ENCODE results near the gene HIPK3.
A peak's percentile ranks its signal among the peaks of the same experiment; 100 is the strongest.

Gene HIPK3

DNA sequence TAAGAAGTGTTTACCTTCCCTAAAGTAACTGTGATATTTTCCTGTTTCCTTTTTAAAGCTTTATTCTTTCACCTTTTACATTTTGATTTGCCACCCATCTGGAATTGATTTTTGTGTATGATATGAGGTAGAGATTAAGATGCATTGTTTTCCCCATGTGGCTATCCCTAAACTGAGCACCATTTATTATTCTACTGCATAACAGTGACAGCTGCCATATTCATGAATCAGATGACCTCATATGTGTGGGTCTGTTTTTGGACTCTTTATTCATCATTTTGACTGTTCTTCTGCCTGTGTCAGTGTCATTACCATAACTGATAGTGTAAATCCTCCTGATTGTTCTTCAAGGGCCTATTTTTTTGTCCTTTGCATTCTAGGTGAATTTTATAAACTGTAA lies 50.8 kb downstream of the HIPK3 start:
- peak; percentile 59 for DNase-seq

DNA sequence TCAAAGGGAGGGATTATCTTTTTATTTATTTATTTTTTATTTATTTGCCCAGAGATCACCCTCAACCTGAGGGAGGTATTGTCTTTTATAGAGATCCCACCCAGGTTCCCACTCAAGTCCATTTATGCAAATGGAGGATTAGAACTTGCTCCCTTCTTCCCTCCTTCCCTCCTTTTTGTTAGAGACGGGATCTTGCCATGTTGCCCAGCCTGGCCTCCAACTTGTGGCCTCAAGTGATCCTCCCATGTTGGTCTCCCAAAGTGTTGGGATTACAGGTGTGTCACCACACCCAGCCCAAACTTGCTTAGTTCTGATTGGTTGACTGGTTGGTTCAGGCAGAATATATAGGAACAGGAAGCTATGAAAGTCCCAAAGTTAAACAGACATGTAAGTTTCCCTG lies 51.9 kb downstream of the HIPK3 start:
- DNase-seq = no peak

- DNase-seq = no peak
Observed at GRCh38 chr11:33310720-33311500, 53.7 kb downstream of the HIPK3 start.

- no peak for DNase-seq
Observed at GRCh38 chr11:33311680-33312079, 54.5 kb downstream of the HIPK3 start.

GRCh38 chr11:33315822-33316221 lies 58.6 kb downstream of the HIPK3 start:
- no peak for DNase-seq

DNA sequence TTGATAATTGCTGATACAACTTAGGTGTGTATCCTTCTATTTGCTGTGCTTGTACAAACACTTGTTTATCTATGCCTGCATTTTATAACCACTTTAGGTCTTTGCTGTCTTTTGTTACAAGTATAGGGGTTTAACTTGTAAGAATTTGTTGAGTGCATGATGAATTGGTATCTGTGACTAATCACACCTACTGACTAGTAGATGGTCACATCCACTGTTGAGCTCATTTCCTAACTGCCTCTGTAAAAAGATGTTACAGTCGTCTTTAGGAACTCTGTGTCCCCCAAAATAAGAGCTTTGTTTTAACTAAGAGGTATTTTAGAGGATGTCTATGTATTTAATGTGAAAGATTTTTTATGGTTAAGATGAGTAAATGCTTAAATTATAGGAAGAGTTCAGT lies 60.5 kb downstream of the HIPK3 start:
- no peak for DNase-seq

- DNase-seq = peak; percentile 48
Observed at GRCh38 chr11:33320016-33320813, 63.0 kb downstream of the HIPK3 start.

- DNase-seq = no peak
Observed at GRCh38 chr11:33320814-33321330, 63.7 kb downstream of the HIPK3 start.

DNA sequence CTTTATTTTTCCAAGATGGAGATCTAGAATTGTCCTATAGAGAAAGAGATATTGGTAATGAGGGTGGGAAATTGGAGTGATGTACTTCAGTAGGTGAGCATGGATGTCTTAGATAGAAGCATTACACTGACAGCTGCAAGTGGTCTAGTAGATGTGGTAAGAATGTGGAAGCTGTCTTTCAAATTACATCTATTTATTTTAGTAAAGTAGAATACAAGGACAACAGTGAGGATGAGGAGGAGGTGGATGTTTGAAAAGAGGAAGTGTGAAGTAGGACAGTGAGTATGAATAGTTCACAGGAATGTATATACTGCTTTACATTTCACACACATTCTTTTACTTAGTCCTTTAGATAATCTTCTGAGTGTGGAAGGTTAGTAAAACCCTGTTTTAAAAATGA lies 64.2 kb downstream of the HIPK3 start:
- DNase-seq = no peak

GRCh38 chr11:33323421-33323820 lies 66.2 kb downstream of the HIPK3 start:
- no peak for DNase-seq

DNA sequence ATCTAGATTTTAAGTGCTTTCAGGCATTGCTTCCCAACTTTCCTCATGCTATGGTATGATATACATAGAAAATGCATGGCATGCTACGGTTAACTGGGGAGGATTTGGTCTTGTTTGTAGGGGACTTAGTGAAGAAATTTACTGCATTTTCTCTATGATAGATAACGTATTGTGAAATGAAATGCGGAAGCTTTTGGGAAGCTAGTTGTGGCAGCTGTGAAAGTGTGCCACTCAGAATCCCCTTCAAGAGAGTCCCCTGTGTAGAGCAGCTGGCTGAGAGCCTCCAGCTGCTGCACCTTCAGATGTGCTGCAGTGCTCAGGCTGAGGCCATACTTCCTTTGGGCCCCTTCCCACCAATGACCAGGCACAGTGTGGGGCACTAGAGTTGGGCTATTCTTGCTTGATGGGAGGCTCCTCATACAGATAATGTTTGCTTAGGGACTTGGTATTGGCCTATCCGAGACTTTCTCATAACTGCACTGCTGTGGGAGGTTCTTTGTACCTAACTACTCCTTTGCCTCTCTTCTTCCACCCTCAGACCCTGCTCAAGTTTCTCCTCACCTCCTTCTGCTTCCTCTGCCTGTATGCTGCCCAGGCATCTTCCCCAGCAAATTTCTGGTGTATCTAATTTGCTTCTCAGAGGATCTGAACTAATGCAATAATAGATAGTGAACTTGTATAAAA lies 67.3 kb downstream of the HIPK3 start:
- no peak for DNase-seq

DNA sequence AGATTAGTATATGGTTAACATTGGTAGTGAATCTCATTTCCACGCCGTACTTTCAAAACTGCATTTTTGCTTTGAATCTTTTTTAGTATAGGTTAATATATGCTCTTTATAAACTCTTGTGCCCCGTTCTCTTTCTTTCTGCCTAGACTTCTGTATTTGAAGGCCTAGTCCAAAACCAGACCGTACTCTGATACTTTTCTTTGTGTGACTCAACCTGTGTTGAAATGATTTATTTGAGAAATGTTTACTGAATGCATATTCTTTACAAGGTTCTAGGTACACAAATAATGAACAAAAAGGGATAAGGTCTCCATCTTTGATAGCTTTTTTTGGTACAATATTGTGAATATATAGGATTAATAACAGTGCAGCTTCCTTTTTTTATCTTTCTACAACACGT lies 68.3 kb downstream of the HIPK3 start:
- no peak for DNase-seq

- peak; percentile 80 for DNase-seq
Observed at GRCh38 chr11:33329705-33330329, 72.6 kb downstream of the HIPK3 start.

DNA sequence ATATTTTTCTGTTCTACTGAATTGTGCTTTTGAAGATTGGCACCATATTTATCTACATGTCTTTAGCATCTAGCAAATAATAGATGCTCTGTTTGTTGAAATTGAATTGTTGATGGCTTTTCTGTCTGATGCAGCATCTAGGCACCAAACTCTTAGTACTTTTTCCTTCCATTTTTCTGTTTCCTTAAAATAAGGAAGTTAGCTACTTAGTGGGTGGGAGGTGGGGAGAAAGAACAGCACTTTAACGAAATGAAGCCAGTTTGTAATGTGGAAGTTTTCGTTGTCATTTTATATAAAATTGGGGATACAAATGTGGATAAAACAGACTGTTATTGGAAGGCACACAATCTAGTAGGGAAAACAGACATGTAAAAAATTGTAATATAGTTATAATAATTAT lies 76.6 kb downstream of the HIPK3 start:
- DNase-seq = no peak

GRCh38 chr11:33334627-33335026 lies 77.4 kb downstream of the HIPK3 start:
- DNase-seq = no peak

DNA sequence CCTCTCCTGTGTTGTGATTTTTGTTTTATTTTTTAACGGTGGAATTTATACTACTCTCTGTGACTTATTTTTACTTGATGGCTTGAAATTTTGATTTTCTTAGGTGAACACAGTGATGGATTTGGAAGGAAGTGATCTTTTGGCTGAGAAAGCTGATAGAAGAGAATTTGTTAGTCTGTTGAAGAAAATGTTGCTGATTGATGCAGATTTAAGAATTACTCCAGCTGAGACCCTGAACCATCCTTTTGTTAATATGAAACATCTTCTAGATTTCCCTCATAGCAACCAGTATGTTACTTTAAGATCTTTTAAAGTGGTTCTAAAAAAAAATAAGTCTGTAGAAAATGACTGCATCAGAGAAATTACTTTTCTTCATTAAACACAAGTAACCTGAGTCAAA lies 82.1 kb downstream of the HIPK3 start:
- no peak for DNase-seq

DNA sequence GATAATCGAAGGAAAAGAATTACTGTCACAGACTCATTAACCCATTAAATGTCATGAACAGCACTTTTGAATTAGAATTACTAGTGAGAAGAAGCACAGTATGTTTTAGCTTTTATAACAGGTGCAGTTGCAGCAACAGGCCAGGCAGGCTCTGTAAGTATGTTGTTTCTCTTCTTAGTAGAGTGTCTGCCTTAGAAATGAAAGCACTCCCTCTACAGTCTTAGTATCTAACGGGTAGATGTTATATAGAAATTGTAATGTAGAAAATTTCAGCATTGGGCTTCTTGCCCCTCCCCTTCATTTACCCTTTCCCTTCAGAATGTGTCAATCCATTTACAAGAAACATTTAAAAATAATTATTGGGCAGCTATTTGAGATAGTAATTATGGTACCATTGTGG lies 87.4 kb downstream of the HIPK3 start:
- peak; percentile 30 for DNase-seq

GRCh38 chr11:33347490-33348125 lies 90.4 kb downstream of the HIPK3 start:
- no peak for DNase-seq

- no peak for DNase-seq
Observed at GRCh38 chr11:33350287-33350686, 93.1 kb downstream of the HIPK3 start.

GRCh38 chr11:33358150-33358831 lies 101.1 kb downstream of the HIPK3 start:
- no peak for DNase-seq

DNA sequence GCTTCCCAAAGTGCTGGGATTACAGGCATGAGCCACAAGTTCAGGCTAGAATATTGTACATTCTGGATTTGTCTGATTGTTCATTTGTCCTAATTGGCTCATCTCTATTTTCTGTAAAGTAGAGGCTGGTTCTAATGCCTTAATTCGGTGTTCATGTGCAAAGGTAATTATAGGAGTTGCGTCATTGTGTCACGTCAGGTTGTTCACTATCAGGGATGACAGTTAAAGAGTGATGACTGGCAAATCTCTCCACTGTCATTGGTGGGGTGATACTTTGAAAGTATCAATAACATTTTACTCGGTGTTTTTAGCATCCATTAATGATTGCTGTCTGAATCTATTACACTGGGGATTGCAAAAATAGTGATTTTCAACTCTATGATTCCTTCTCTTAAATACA lies 103.5 kb downstream of the HIPK3 start:
- DNase-seq = no peak
